Smooth muscle cell (in vitro differentiated cells): ENCODE results near the gene OGDH. TPM values are rescaled to one million over a fixed set of nuclear protein-coding genes. Genes with fewer than 3 reads are reported as not detected.

Source experiments
- DNase-seq: peaks from one replicate; lab custom pipeline; 2025; ENCODE audit not compliant: unreplicated experiment; lab: John Stamatoyannopoulos, UW
- H2AFZ ChIP-seq: fragments of 200-600 bp; sonication (generic); 2 replicates; pipeline ENCODE4 v1.6.0; 2016; ENCODE audit warnings: antibody characterized with exemption, low read depth, mild to moderate bottlenecking
- H3F3A ChIP-seq: fragments of 200-600 bp; sonication (generic); 2 replicates; pipeline ENCODE4 v1.6.0; 2017; ENCODE audit warnings: antibody characterized with exemption, low read depth
- H3K27ac ChIP-seq: fragments of 200-600 bp; sonication (generic); 2 replicates; pipeline ENCODE4 v1.5.1; 2016; ENCODE audit warnings: low read depth, mild to moderate bottlenecking
- H3K27me3 ChIP-seq: fragments of 200-600 bp; sonication (generic); 2 replicates; pipeline ENCODE4 v1.6.1; 2016; ENCODE audit warnings: low read depth, mild to moderate bottlenecking
- H3K36me3 ChIP-seq: fragments of 200-600 bp; sonication (generic); 2 replicates; pipeline ENCODE4 v1.5.1; 2016; ENCODE audit warnings: low read depth
- H3K4me1 ChIP-seq: fragments of 200-600 bp; sonication (generic); 2 replicates; pipeline ENCODE4 v1.5.1; 2016; ENCODE audit warnings: low read depth
- H3K4me2 ChIP-seq: fragments of 200-600 bp; sonication (generic); 2 replicates; pipeline ENCODE4 v1.6.0; 2016; ENCODE audit warnings: mild to moderate bottlenecking
- H3K4me3 ChIP-seq: fragments of 200-600 bp; sonication (generic); 2 replicates; pipeline ENCODE4 v1.5.1; 2016; ENCODE audit warnings: mild to moderate bottlenecking
- H3K79me2 ChIP-seq: fragments of 200-600 bp; sonication (generic); 2 replicates; pipeline ENCODE4 v1.6.0; 2016; ENCODE audit warnings: low read depth, mild to moderate bottlenecking
- H3K9ac ChIP-seq: fragments of 200-600 bp; sonication (generic); 2 replicates; pipeline ENCODE4 v1.6.0; 2016; ENCODE audit warnings: low read depth
- H3K9me3 ChIP-seq: fragments of 200-600 bp; sonication (generic); replicated peaks from 2 replicates; pipeline ENCODE4 v1.5.1; 2016; ENCODE audit warnings: low read depth
- H4K20me1 ChIP-seq: fragments of 200-600 bp; sonication (generic); 2 replicates; pipeline ENCODE4 v1.6.0; 2016; ENCODE audit warnings: low read depth
- WGBS: methylation state at CpG from one replicate; pipeline ENCODE4 v1.1.7; 2016; ENCODE audit warnings: low lambda C conversion rate; 5-methylcytosine and 5-hydroxymethylcytosine counted together
- polyA plus RNA-seq: library from polyadenylated mRNA; unstranded; fragments of >200 nt; fragmentation: Nextera tagmentation; extraction: Ambion mirVana; gene quantifications from 2 replicates; pipeline ENCODE4 v1.2.1, GENCODE V29; 2016
- total RNA-seq: library from RNA; depleted of rRNA; stranded (reverse); fragments of >200 nt; gene quantifications from 2 replicates; pipeline ENCODE4 v1.2.3, GENCODE V29; 2014
- TF ChIP-seq, protein P1 (sequence below): fragments of 200-600 bp; sonication (generic); IDR thresholded peaks from 2 replicates; pipeline ENCODE4 v1.5.1; 2017; ENCODE audit warnings: borderline replicate concordance, mild to moderate bottlenecking, antibody characterized with exemption; ENCODE audit not compliant: insufficient read depth, poor library complexity, severe bottlenecking

The OGDH gene
- total and polyA plus RNA-seq, 2 experiments from 2014 or later: 32.6 to 34.2 TPM

DNA sequence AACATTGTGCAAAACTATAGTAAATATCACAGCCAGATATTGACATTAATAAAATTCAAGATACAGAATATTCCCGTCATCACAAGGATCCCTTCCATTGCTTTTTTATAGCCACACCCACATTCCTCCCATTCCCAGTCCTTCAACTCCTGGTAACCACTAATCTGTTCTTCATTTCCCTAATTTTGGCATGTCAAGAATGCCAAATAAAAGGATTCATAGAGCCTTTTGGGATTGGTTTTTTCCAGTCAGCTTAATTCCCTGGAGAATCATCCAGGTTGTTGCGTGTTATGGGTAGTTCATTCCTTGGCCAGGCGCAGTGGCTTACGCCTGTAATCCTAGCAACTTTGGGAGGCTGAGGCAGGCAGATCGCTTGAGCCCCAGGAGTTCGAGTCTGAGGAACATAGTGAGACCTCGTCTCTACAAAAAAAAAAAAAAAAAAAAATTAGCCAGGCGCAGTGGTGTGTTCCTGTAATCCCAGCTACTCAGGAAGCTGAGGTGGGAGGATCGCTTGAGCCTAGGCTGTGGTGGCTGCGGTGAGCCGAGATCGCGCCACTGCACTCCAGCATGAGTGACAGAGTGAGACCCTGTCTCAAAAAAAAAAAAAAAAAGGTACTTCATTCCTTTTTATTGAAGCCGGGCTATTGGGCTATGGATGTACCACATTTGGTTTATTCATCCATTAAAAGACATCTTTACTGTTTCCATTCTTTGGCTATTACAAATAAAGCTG, 2.7 kb downstream of the OGDH start:
- no peak overlapping the region for H3K4me2 ChIP-seq
- H3K9ac ChIP-seq: no peak overlapping the region
- no peak overlapping the region for H3K4me3 ChIP-seq
- H3K36me3 ChIP-seq: no peaks in the 10 kb centered on the region
- peaks cover 4% of the 10 kb centered on the region for H3K4me1 ChIP-seq
- H4K20me1 ChIP-seq: peaks cover 53% of the 10 kb centered on the region
- 68% methylated on average over 14 of the region's 14 CpGs for WGBS
- H3F3A ChIP-seq: no peaks in the 10 kb centered on the region
- no peak for DNase-seq
- no peak overlapping the region for H2AFZ ChIP-seq
- peak overlapping the region; percentile 24 for H3K27ac ChIP-seq
- peaks cover 71% of the 10 kb centered on the region for H3K79me2 ChIP-seq
- H3K27me3 ChIP-seq: no peaks in the 10 kb centered on the region
- TF ChIP-seq, protein P1, sequence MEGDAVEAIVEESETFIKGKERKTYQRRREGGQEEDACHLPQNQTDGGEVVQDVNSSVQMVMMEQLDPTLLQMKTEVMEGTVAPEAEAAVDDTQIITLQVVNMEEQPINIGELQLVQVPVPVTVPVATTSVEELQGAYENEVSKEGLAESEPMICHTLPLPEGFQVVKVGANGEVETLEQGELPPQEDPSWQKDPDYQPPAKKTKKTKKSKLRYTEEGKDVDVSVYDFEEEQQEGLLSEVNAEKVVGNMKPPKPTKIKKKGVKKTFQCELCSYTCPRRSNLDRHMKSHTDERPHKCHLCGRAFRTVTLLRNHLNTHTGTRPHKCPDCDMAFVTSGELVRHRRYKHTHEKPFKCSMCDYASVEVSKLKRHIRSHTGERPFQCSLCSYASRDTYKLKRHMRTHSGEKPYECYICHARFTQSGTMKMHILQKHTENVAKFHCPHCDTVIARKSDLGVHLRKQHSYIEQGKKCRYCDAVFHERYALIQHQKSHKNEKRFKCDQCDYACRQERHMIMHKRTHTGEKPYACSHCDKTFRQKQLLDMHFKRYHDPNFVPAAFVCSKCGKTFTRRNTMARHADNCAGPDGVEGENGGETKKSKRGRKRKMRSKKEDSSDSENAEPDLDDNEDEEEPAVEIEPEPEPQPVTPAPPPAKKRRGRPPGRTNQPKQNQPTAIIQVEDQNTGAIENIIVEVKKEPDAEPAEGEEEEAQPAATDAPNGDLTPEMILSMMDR: no peak
- H3K9me3 ChIP-seq: no peaks in the 10 kb centered on the region

DNA sequence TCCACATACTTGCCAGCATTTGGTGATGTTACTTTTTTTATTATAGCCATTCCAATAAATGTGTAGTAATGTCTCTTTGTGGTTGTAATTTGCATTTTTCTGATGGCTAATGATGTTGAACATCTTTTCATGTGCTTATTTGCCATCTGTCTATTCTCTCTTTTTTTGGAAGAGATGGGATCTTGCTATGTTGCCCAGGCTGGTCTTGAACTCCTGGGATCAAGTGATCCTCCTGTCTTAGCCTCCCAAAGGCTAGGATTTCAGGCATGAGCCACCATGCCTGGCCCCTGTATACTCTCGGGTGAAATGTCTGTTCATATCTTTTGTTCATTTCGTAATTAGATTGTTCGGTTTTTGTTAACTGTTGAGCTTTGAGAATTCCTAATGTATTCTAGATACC, 3.4 kb downstream of the OGDH start:
- Histone ChIP-seq H3K79me2 (peaks cover 78% of the 10 kb centered on the region), H3K4me1 (peaks cover 4% of the 10 kb centered on the region), H3K4me3 (no peak overlapping the region), H3K4me2 (no peak overlapping the region), H3F3A (no peaks in the 10 kb centered on the region), H4K20me1 (peaks cover 56% of the 10 kb centered on the region), H3K36me3 (no peaks in the 10 kb centered on the region), H3K9me3 (no peaks in the 10 kb centered on the region), H3K9ac (no peak overlapping the region), H3K27ac (no peak overlapping the region), H2AFZ (no peak overlapping the region), H3K27me3 (no peaks in the 10 kb centered on the region)
- DNase-seq: no peak
- WGBS: 99% methylated on average over 3 of the region's 3 CpGs
- TF ChIP-seq, protein P1: no peak

DNA sequence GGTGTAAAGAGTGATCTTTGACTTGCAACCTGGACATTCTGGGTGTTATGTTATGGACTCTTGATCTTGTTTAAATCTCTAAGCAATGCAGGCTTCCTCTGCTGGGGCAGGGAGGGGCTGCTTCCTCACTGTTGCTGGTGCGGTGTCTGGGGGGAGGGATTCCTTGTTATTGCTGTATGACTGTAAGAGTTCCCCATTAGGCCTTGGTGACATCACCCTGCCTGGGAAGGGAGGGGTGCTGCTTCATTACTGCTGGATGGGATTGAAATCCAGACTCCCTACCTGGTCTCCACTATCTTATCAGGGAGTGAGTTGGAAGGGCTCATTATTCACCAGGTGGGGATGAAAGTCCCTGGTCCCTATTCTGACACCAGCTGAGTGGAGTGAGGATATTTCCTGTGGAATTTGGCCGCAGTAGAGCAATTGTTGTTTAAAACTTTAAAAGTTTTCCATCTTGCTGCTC, 8.8 kb downstream of the OGDH start:
- peaks cover 93% of the 10 kb centered on the region for H3K79me2 ChIP-seq
- TF ChIP-seq, protein P1: no peak
- H3K9me3 ChIP-seq: no peaks in the 10 kb centered on the region
- 67% methylated on average over 2 of the region's 2 CpGs for WGBS
- H3K4me2 ChIP-seq: no peak overlapping the region
- no peaks in the 10 kb centered on the region for H3F3A ChIP-seq
- H3K36me3 ChIP-seq: no peaks in the 10 kb centered on the region
- DNase-seq: no peak
- H3K27ac ChIP-seq: peak overlapping the region; percentile 80
- H3K27me3 ChIP-seq: no peaks in the 10 kb centered on the region
- H3K4me3 ChIP-seq: no peak overlapping the region
- peaks cover 50% of the 10 kb centered on the region for H4K20me1 ChIP-seq
- H2AFZ ChIP-seq: no peak overlapping the region
- H3K4me1 ChIP-seq: no peaks in the 10 kb centered on the region
- peak overlapping the region; percentile 13 for H3K9ac ChIP-seq

DNA sequence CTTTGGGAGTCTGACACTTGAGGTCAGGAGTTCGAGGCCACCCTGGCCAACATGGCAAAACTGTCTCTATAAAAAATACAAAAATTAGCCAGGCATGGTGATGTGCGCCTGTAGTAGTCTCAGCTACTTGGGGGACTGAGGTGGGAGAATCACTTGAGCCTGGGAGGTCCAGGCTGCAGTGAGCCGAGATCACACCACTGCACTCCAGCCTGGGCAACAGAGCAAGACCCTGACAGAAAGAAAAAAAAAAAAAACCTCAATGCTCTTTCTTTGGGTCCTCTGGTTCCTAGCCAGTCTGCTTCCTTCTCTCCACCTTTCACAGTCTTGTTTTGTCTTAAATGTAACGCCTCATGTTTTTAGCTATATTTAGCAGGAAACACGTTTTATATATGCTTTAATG, 9.4 kb downstream of the OGDH start:
- Histone ChIP-seq H3K79me2 (peaks cover 93% of the 10 kb centered on the region), H3K4me1 (no peaks in the 10 kb centered on the region), H3K9ac (peak overlapping the region; percentile 13), H3K9me3 (no peaks in the 10 kb centered on the region), H4K20me1 (peaks cover 44% of the 10 kb centered on the region), H3K36me3 (no peaks in the 10 kb centered on the region), H3F3A (no peaks in the 10 kb centered on the region), H3K4me3 (no peak overlapping the region), H3K4me2 (no peak overlapping the region), H3K27ac (peak overlapping the region; percentile 80), H3K27me3 (no peaks in the 10 kb centered on the region), H2AFZ (no peak overlapping the region)
- TF ChIP-seq, protein P1: no peak
- whole genome bisulfite sequencing: 98% methylated on average over 5 of the region's 5 CpGs
- DNase-seq: no peak
